Endothelial cell of umbilical vein (primary cell): Measurements from ENCODE around the gene FXR1. TPM values are rescaled to one million over a fixed set of nuclear protein-coding genes. Genes with fewer than 3 reads are reported as not detected.

Source experiments
- BruUV-seq: library from RNA; stranded (reverse); fragments of 400-500 nt; replicated peaks from 2 replicates; lab custom pipeline; 2021; lab: Mats Ljungman, UMichigan
- CTCF ChIA-PET: fragments of 300-600, 350-600 bp; sonication (Branson Sonifier 250); formaldehyde crosslinking; loops from one replicate; lab custom pipeline; 2021; ENCODE audit warnings: antibody characterized with exemption, inconsistent platforms; lab: Charles Lee
- POLR2A ChIA-PET: fragments of 300-600, 350-600 bp; sonication (Branson Sonifier 250); formaldehyde crosslinking; loops from one replicate; lab custom pipeline; 2021; ENCODE audit warnings: antibody characterized with exemption, inconsistent platforms; lab: Charles Lee
- DNase-seq: peaks from one replicate; pipeline ENCODE4 v3.0.0-alpha.2; 2011; ENCODE audit warnings: low read depth, low spot score
- FAIRE-seq: peaks from 2 replicates; lab custom pipeline; 2011; peaks lifted over from hg19 to GRCh38; lab: Jason Lieb, UNC
- H2AFZ ChIP-seq: 2 replicates; pipeline ENCODE4 v1.6.0; 2012; ENCODE audit warnings: low read depth, low read length, control low read depth, inconsistent platforms
- H3K27ac ChIP-seq: 2 replicates; pipeline ENCODE4 v1.5.1; 2011; ENCODE audit warnings: low read depth, mild to moderate bottlenecking, control low read depth, low read length, moderate library complexity; ENCODE audit not compliant: insufficient read depth
- H3K27me3 ChIP-seq, 2 experiments: 2 replicates each; pipeline versions ENCODE4 v1.6.0 to v1.6.1; 2011; ENCODE audit warnings: low read length in 2 of 2, mixed read lengths in 1 of 2; ENCODE audit not compliant: control insufficient read depth in 2 of 2, insufficient read depth in 2 of 2
- H3K36me3 ChIP-seq, 2 experiments: 2 replicates in 1 of 2; 3 replicates in 1 of 2; pipeline ENCODE4 v1.5.1; 2011; ENCODE audit warnings: low read length in 2 of 2, mild to moderate bottlenecking in 1 of 2, moderate library complexity in 1 of 2; ENCODE audit not compliant: control insufficient read depth in 2 of 2, insufficient read depth in 2 of 2; ENCODE audit errors: extremely low read depth in 1 of 2
- H3K4me1 ChIP-seq: 3 replicates; pipeline ENCODE4 v1.5.1; 2011; ENCODE audit warnings: mild to moderate bottlenecking, low read length; ENCODE audit not compliant: control insufficient read depth, insufficient read depth; ENCODE audit errors: extremely low read depth
- H3K4me2 ChIP-seq: 2 replicates; pipeline ENCODE4 v1.6.1; 2011; ENCODE audit warnings: low read length, control low read depth, mixed read lengths; ENCODE audit not compliant: insufficient read depth
- H3K4me3 ChIP-seq, 3 experiments: fragments of 200-600 bp in 1 of 3; sonication (generic), shearing (Covaris generic) in 1 of 3; replicated peaks in 1 of 3; 2 replicates each; pipeline ENCODE4 v1.5.1; 2011 to 2016; ENCODE audit warnings: control low read depth in 3 of 3, low read length in 3 of 3, mild to moderate bottlenecking in 2 of 3, inconsistent platforms in 1 of 3, low read depth in 1 of 3, moderate library complexity in 1 of 3; ENCODE audit not compliant: insufficient read depth in 1 of 3
- H3K79me2 ChIP-seq: 2 replicates; pipeline ENCODE4 v1.6.0; 2012; ENCODE audit warnings: low read length, inconsistent platforms; ENCODE audit not compliant: control insufficient read depth, insufficient read depth
- H3K9ac ChIP-seq: replicated peaks from 2 replicates; pipeline ENCODE3; 2011; ENCODE audit warnings: low read length, control low read depth; ENCODE audit not compliant: insufficient read depth; ENCODE audit errors: extremely low read depth
- H3K9me1 ChIP-seq: replicated peaks from 3 replicates; pipeline ENCODE4 v1.6.0; 2011; ENCODE audit warnings: mild to moderate bottlenecking, low read length; ENCODE audit not compliant: control insufficient read depth, insufficient read depth; ENCODE audit errors: extremely low read depth
- H3K9me3 ChIP-seq: replicated peaks from 2 replicates; pipeline ENCODE4 v1.5.1; 2012; ENCODE audit warnings: low read length, inconsistent platforms; ENCODE audit not compliant: control insufficient read depth, insufficient read depth
- H4K20me1 ChIP-seq: replicated peaks from 2 replicates; pipeline ENCODE3; 2011; ENCODE audit warnings: mild to moderate bottlenecking, low read length; ENCODE audit not compliant: control insufficient read depth, insufficient read depth; ENCODE audit errors: extremely low read depth
- CTCF ChIP-seq, 2 donors: IDR thresholded peaks; 1 replicate in 1 of 2; 2 replicates in 1 of 2; pipeline ENCODE4 v1.5.1; 2011; ENCODE audit warnings: low read length in 2 of 2, mild to moderate bottlenecking in 2 of 2, moderate library complexity in 2 of 2, control low read depth in 1 of 2, inconsistent platforms in 1 of 2, low read depth in 1 of 2; ENCODE audit not compliant: insufficient read depth in 1 of 2; ENCODE audit errors: extremely low read depth in 1 of 2
- EZH2 ChIP-seq: IDR thresholded peaks from 2 replicates; pipeline ENCODE4 v1.6.1; 2012; ENCODE audit warnings: borderline replicate concordance, low read depth, mild to moderate bottlenecking, moderate library complexity, low read length, inconsistent platforms; ENCODE audit not compliant: severe bottlenecking
- FOS ChIP-seq: IDR thresholded peaks from 2 replicates; pipeline ENCODE4 v1.6.1; 2011; ENCODE audit warnings: mild to moderate bottlenecking, low read length, moderate library complexity, borderline replicate concordance; ENCODE audit not compliant: insufficient read depth
- GATA2 ChIP-seq: IDR thresholded peaks from 2 replicates; pipeline ENCODE4 v1.7.0; 2011; ENCODE audit warnings: low read depth, mild to moderate bottlenecking, moderate library complexity, mixed read lengths, low read length; ENCODE audit not compliant: insufficient read length, insufficient read depth
- JUN ChIP-seq: IDR thresholded peaks from 2 replicates; pipeline ENCODE4 v1.6.1; 2011; ENCODE audit warnings: borderline replicate concordance, low read depth; ENCODE audit not compliant: insufficient read length, insufficient read depth
- MAX ChIP-seq: IDR thresholded peaks from 2 replicates; pipeline ENCODE4 v1.6.1; 2011; ENCODE audit not compliant: insufficient read depth, insufficient read length
- MYC ChIP-seq: IDR thresholded peaks from one replicate; pipeline ENCODE4 v1.6.1; 2011; ENCODE audit warnings: mild to moderate bottlenecking, low read depth, low read length
- POLR2A ChIP-seq: IDR thresholded peaks from 2 replicates; pipeline ENCODE4 v1.6.1; 2012; ENCODE audit warnings: low read depth, mild to moderate bottlenecking, control low read depth, low read length
- POLR2AphosphoS5 ChIP-seq: IDR thresholded peaks from 2 replicates; pipeline ENCODE4 v1.6.1; 2012; ENCODE audit warnings: low read depth, mild to moderate bottlenecking, control low read depth, low read length, moderate library complexity; ENCODE audit not compliant: insufficient read depth
- dilution Hi-C: fragments of 300-500 bp; cut with MboI; formaldehyde crosslinking; loops from one replicate; pipeline ENCODE4 v1.15.0; 2019; ENCODE audit warnings: low sequenced_read_pairs; ENCODE audit not compliant: extremely low pct_ligation_motif_present
- intact Hi-C: fragments of 100-400 bp; cut with micrococcal nuclease; formaldehyde crosslinking; loops from one replicate; pipeline ENCODE4 v1.10.0; 2022
- polyA plus RNA-seq, 4 experiments: library from polyadenylated mRNA; depleted of rRNA in 3 of 4; stranded (reverse) in 3 of 4; unstranded in 1 of 4; fragments of >200 nt; gene quantifications; 2 replicates each; pipeline versions ENCODE4 v1.2.1 to v1.2.3, GENCODE V29; 2011 to 2012; ENCODE audit warnings: missing spikeins in 1 of 4
- total RNA-seq: library from RNA; stranded (reverse); gene quantifications from 2 replicates; pipeline ENCODE4 v1.2.3, GENCODE V29; 2021

FXR1 gene
- total and polyA plus RNA-seq, 2 donors (not counting 3 experiments of a cell fraction or from before 2014, with no cell fraction given) = 87.3 to 186 TPM

GRCh38 chr3:180888992-180889560 is 23.4 kb upstream of the FXR1 start:
- no peaks in the 10 kb centered on the region for H3K79me2 ChIP-seq
- CTCF ChIA-PET = no interaction called here
- POLR2A ChIA-PET = no interaction called here
- H3K27me3 ChIP-seq = no peaks in the 10 kb centered on the region
- H3K4me1 ChIP-seq = no peaks in the 10 kb centered on the region
- FAIRE-seq (no peak), DNase-seq (no peak)
- H4K20me1 ChIP-seq = no peaks in the 10 kb centered on the region
- no peak overlapping the region for H2AFZ ChIP-seq
- no peaks in the 10 kb centered on the region for H3K9me3 ChIP-seq
- no TSS peak for BruUV-seq
- H3K4me2 ChIP-seq = no peak overlapping the region
- no peaks in the 10 kb centered on the region for H3K9me1 ChIP-seq
- H3K27ac ChIP-seq = no peak overlapping the region
- H3K4me3 ChIP-seq = no peak overlapping the region
- no peak overlapping the region for H3K9ac ChIP-seq
- intact Hi-C loops = no loop called here
- no peak for TF ChIP-seq FOS
- no peak for TF ChIP-seq GATA2
- no peak for TF ChIP-seq CTCF (IDR thresholded peaks at IDR 0.05; ENCODE audit: extremely low read depth in 1 of 2, insufficient read depth in 1 of 2, low read depth in 1 of 2, low read length in 2 of 2)
- TF ChIP-seq EZH2 = no peak
- TF ChIP-seq POLR2AphosphoS5 = no peak
- no peak for TF ChIP-seq MAX
- no peak for TF ChIP-seq MYC
- no peak for TF ChIP-seq POLR2A
- TF ChIP-seq JUN = no peak
- H3K36me3 ChIP-seq = no peaks in the 10 kb centered on the region
- dilution Hi-C loops = no loop called here
